ENCODE data around the gene PPP1R12A.
"Not testable (repeated sequence)": the region's sequence is repeated elsewhere in the genome, so short reads cannot be mapped to it uniquely, and the experiment has no call there.

The PPP1R12A gene

DNA sequence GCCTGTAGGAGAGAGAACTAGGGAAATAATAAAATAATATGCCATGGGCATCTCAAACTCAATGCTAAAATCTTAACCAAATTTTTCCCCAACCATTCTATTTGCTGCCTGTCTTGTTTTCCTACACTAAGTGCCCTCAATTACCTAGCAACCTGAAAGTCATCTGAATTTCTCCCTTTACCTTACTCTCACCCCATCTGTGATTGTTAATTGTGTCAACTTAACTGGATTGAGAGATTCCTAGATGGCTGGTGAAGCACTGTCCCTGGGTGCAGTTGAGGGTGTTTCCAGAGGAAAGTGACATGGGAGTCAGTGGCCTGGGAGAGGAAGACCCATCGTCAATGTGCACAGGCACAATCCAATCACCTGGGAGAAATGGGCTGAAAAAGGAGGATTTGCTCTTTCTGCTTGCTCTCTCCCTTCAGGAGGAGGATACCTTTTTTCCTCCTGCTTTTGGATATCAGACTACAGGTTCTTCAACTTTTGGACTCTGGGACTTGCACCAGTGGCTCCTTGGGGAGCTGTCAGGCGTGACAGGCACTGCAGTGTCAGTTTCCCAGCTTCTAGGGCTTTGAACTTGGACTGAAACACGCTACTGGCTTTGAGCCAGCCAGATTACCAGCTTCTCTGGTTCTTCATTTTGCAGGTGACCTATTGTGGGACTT lies 100.1 kb downstream of the PPP1R12A start:
- Histone ChIP-seq H3K27me3 (ENCODE audit: control insufficient read depth in 1 of 2, insufficient read depth in 2 of 2, low read length in 2 of 2) (no peaks in the 10 kb centered on the region), H3K9me3 (ENCODE audit: control insufficient read depth in 1 of 2, low read length in 2 of 2) (peaks cover 6 to 13% of the 10 kb centered on the region in 2 donors), H3K4me1 (ENCODE audit: control insufficient read depth in 1 of 2, insufficient read depth in 2 of 2, low read length in 2 of 2) (no peaks in the 10 kb centered on the region), H3K9ac (ENCODE audit: low read depth in 1 of 2, low read length in 2 of 2) (no peak overlapping the region), H3K27ac (ENCODE audit: low read depth, low read length) (no peak overlapping the region), H3K36me3 (ENCODE audit: control insufficient read depth in 1 of 2, insufficient read depth in 2 of 2, low read length in 2 of 2) (peaks cover 6 to 12% of the 10 kb centered on the region in 2 donors), H3K4me3 (ENCODE audit: low read depth in 1 of 2, low read length in 2 of 2) (no peak overlapping the region)

DNA sequence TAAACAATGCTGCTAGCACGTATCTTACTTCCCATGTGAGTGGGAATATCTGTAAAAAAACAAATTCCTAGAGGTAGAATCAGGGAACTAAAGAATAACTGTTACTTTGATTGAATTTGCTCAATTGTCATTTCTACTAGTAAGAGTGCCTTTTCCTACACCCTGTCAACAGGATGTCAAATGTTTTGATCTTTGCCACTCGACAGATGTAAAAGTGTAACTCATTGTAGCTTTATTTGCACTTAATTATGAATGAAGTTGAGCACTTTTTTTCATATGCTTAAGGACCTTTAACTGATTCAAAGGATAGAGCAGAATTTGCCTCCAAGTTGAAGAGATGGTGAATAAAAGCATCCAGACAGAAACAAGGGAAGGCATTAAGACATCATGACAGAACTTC lies 104.5 kb downstream of the PPP1R12A start:
- Histone ChIP-seq H3K27me3 (ENCODE audit: control insufficient read depth in 1 of 2, insufficient read depth in 2 of 2, low read length in 2 of 2) (no peaks in the 10 kb centered on the region), H3K4me1 (ENCODE audit: control insufficient read depth in 1 of 2, insufficient read depth in 2 of 2, low read length in 2 of 2) (no peaks in the 10 kb centered on the region), H3K9me3 (ENCODE audit: control insufficient read depth in 1 of 2, low read length in 2 of 2) (no peaks in the 10 kb centered on the region), H3K4me3 (ENCODE audit: low read depth in 1 of 2, low read length in 2 of 2) (no peak overlapping the region), H3K36me3 (ENCODE audit: control insufficient read depth in 1 of 2, insufficient read depth in 2 of 2, low read length in 2 of 2) (peaks cover 0 to 12% of the 10 kb centered on the region in 2 donors), H3K27ac (ENCODE audit: low read depth, low read length) (no peak overlapping the region), H3K9ac (ENCODE audit: low read depth in 1 of 2, low read length in 2 of 2) (no peak overlapping the region)

DNA sequence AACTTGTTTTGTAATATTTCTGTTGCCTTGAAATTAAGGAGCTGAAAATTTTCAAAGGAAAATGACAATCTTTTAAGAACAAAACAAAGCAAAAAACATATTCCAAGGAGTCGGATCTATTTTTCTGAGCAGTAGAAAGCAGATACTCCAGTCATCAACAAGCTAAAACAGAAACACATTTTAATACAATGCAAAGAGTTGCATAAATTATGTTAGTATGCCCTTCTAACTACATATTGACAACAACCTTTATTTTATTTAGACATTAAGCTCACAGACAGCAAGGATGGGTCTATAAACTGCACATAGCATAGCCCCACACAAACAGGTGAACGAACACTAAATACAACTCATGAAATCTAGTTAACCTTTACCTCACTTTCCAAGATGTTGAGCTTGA lies 106.0 kb downstream of the PPP1R12A start:
- H3K4me3 ChIP-seq (ENCODE audit: low read depth in 1 of 2, low read length in 2 of 2) = no peak overlapping the region
- peaks cover 0 to 3% of the 10 kb centered on the region in 2 donors for H3K4me1 ChIP-seq (ENCODE audit: control insufficient read depth in 1 of 2, insufficient read depth in 2 of 2, low read length in 2 of 2)
- H3K27me3 ChIP-seq (ENCODE audit: control insufficient read depth in 1 of 2, insufficient read depth in 2 of 2, low read length in 2 of 2) = no peaks in the 10 kb centered on the region
- H3K36me3 ChIP-seq (ENCODE audit: control insufficient read depth in 1 of 2, insufficient read depth in 2 of 2, low read length in 2 of 2) = peaks cover 0 to 8% of the 10 kb centered on the region in 2 donors
- H3K9ac ChIP-seq (ENCODE audit: low read depth in 1 of 2, low read length in 2 of 2) = no peak overlapping the region
- H3K9me3 ChIP-seq (ENCODE audit: control insufficient read depth in 1 of 2, low read length in 2 of 2) = no peaks in the 10 kb centered on the region
- no peak overlapping the region for H3K27ac ChIP-seq (ENCODE audit: low read depth, low read length)

DNA sequence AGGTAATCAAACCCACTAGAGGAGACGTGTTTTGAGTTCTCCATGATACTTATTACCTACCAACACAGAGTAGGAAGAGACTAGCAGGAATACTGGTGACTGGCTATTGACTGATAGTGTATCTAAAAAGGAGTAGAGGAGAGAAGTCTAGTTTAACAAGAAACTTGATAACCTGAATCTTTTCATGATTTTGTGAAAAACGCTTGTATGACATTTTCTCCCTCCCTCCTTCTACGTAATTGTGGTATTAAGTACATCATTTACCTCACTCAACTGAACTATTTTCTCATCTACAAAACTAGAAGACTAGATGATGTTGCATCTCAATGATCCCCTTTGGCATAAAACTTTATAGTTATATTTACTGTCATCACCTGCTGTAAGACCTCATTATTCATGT lies 107.4 kb downstream of the PPP1R12A start:
- Histone ChIP-seq H3K4me1 (ENCODE audit: control insufficient read depth in 1 of 2, insufficient read depth in 2 of 2, low read length in 2 of 2) (peaks cover 0 to 3% of the 10 kb centered on the region in 2 donors), H3K27me3 (ENCODE audit: control insufficient read depth in 1 of 2, insufficient read depth in 2 of 2, low read length in 2 of 2) (no peaks in the 10 kb centered on the region), H3K27ac (ENCODE audit: low read depth, low read length) (no peak overlapping the region), H3K36me3 (ENCODE audit: control insufficient read depth in 1 of 2, insufficient read depth in 2 of 2, low read length in 2 of 2) (peaks cover 0 to 8% of the 10 kb centered on the region in 2 donors), H3K9ac (ENCODE audit: low read depth in 1 of 2, low read length in 2 of 2) (no peak overlapping the region), H3K9me3 (ENCODE audit: control insufficient read depth in 1 of 2, low read length in 2 of 2) (no peaks in the 10 kb centered on the region), H3K4me3 (ENCODE audit: low read depth in 1 of 2, low read length in 2 of 2) (no peak overlapping the region)

DNA sequence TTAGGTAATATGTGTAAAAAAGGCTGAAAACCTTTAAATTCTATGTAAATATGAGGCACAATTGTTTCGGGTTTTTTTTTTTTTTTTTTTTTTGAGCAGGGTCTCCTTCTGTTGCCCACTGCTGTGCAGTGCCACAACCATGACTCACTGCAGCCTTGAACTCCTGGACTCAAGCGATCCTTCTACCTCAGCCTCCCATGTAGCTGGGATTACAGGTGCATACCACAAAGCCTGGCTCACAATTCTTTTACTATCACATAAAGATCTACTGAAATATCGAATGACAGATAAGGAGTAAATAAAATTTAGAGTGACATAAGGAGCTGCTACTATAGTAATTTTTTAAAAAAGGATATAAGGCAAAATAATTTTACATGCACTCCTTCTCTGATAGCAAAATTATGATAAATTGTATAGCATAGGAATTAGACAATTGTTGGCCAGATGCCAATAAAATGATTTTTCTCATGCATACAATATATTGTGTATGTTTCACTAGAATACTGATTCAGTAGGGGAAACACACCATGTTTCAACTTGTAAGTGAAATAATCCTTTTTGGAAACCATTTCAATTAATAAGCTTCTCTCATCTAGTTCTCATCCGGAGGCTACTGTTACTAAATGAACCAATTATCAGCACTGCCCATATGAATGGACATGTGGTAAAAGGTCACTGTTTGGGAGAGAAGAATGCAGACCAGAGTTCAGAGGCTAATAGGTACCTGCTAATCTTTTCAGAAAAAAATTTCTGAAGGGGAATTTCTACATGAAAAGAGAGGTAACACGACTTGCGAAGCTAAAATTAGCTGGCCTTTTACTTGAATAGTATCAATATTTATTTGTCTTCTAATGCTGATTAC lies 108.4 kb downstream of the PPP1R12A start:
- H3K27ac ChIP-seq (ENCODE audit: low read depth, low read length) = no peak overlapping the region
- peaks cover 0 to 3% of the 10 kb centered on the region in 2 donors for H3K4me1 ChIP-seq (ENCODE audit: control insufficient read depth in 1 of 2, insufficient read depth in 2 of 2, low read length in 2 of 2)
- H3K9ac ChIP-seq (ENCODE audit: low read depth in 1 of 2, low read length in 2 of 2) = no peak overlapping the region
- H3K4me3 ChIP-seq (ENCODE audit: low read depth in 1 of 2, low read length in 2 of 2) = no peak overlapping the region
- H3K27me3 ChIP-seq (ENCODE audit: control insufficient read depth in 1 of 2, insufficient read depth in 2 of 2, low read length in 2 of 2) = no peaks in the 10 kb centered on the region
- peaks cover 0 to 8% of the 10 kb centered on the region in 2 donors for H3K36me3 ChIP-seq (ENCODE audit: control insufficient read depth in 1 of 2, insufficient read depth in 2 of 2, low read length in 2 of 2)
- no peaks in the 10 kb centered on the region for H3K9me3 ChIP-seq (ENCODE audit: control insufficient read depth in 1 of 2, low read length in 2 of 2)

DNA sequence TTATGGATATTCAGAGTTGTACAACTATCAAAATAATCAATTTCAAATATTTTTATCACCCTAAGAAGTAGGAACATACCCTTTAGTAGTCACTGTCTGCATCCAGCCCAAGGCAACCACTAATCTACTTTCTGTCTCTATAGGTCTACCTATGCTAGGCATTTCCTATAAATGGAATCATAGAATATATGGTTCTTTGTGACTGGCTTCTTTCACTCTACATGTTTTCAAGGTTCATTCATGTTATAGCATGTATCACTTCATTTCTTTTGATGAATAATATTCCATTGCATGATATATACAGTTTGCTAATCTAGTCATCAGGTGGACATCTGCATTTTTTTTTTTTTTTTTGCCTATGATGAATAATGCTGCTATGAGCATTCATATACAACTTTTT lies 112.4 kb downstream of the PPP1R12A start:
- no peaks in the 10 kb centered on the region for H3K27me3 ChIP-seq (ENCODE audit: control insufficient read depth in 1 of 2, insufficient read depth in 2 of 2, low read length in 2 of 2)
- H3K27ac ChIP-seq (ENCODE audit: low read depth, low read length) = no peak overlapping the region
- peaks cover 12 to 24% of the 10 kb centered on the region in 2 donors for H3K36me3 ChIP-seq (ENCODE audit: control insufficient read depth in 1 of 2, insufficient read depth in 2 of 2, low read length in 2 of 2)
- peaks cover 0 to 3% of the 10 kb centered on the region in 2 donors for H3K4me1 ChIP-seq (ENCODE audit: control insufficient read depth in 1 of 2, insufficient read depth in 2 of 2, low read length in 2 of 2)
- H3K4me3 ChIP-seq (ENCODE audit: low read depth in 1 of 2, low read length in 2 of 2) = no peak overlapping the region
- H3K9ac ChIP-seq (ENCODE audit: low read depth in 1 of 2, low read length in 2 of 2) = no peak overlapping the region
- H3K9me3 ChIP-seq (ENCODE audit: control insufficient read depth in 1 of 2, low read length in 2 of 2) = no peaks in the 10 kb centered on the region

DNA sequence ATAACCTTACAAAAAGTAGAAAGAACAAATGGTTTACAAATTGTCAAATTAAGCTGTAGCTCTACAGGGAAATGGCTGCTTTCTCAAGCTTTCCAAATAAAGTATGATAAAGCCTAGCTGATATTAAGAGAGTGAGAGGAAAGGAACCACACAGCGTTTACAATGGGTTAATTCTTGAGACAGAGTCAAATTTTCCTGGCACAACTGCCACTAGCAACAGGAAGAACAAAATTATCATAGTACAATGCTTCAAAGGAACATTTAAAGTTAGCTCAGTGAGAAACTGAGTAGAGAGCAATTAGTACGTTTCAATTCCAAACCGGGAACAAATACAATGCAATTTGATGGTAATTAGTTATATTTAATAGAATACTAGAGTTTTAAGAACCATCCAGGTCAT lies 116.0 kb downstream of the PPP1R12A start:
- Histone ChIP-seq H3K4me1 (ENCODE audit: control insufficient read depth in 1 of 2, insufficient read depth in 2 of 2, low read length in 2 of 2) (no peaks in the 10 kb centered on the region), H3K4me3 (ENCODE audit: low read depth in 1 of 2, low read length in 2 of 2) (no peak overlapping the region), H3K36me3 (ENCODE audit: control insufficient read depth in 1 of 2, insufficient read depth in 2 of 2, low read length in 2 of 2) (peaks cover 14 to 28% of the 10 kb centered on the region in 2 donors), H3K9ac (ENCODE audit: low read depth in 1 of 2, low read length in 2 of 2) (no peak overlapping the region), H3K27ac (ENCODE audit: low read depth, low read length) (no peak overlapping the region), H3K27me3 (ENCODE audit: control insufficient read depth in 1 of 2, insufficient read depth in 2 of 2, low read length in 2 of 2) (no peaks in the 10 kb centered on the region), H3K9me3 (ENCODE audit: control insufficient read depth in 1 of 2, low read length in 2 of 2) (no peaks in the 10 kb centered on the region)

DNA sequence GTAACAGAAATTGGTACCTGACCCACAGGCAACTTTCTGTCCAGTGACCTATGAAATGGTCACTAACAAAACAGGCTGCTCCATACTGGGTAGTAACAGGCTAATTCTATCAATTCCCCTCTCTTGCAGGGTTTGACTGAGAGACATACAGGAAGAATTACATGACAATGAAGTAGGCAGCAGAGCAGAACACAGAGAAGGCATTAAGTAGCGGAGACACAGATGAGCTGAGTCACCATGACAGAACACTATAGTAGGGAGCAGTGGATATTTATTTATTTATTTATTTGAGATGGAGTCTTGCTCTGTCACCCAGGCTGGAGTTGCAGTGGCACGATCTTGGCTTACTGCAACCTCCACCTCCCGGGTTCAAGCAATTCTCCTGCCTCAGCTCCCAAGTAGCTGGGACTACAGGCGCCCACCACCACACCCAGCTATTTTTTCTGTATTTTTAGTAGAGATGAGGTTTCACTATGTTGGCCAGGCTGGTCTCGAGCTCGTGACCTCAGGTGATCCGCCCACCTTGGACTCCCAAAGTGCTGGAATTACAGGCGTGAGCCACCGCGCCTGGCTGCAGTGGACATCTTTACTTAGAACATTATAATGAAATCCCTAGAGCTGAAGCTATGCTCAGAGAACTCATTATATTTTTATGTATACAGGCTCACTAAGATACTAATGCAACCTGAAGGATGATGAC lies 150.4 kb downstream of the PPP1R12A start:
- not testable (repeated sequence) for H3K27me3 ChIP-seq (ENCODE audit: control insufficient read depth in 1 of 2, insufficient read depth in 2 of 2, low read length in 2 of 2); H3K27ac ChIP-seq (ENCODE audit: low read depth, low read length); H3K4me1 ChIP-seq (ENCODE audit: control insufficient read depth in 1 of 2, insufficient read depth in 2 of 2, low read length in 2 of 2); H3K4me3 ChIP-seq (ENCODE audit: low read depth in 1 of 2, low read length in 2 of 2); H3K9me3 ChIP-seq (ENCODE audit: control insufficient read depth in 1 of 2, low read length in 2 of 2); H3K9ac ChIP-seq (ENCODE audit: low read depth in 1 of 2, low read length in 2 of 2)
- H3K36me3 ChIP-seq (ENCODE audit: control insufficient read depth in 1 of 2, insufficient read depth in 2 of 2, low read length in 2 of 2) = peaks cover 20 to 63% of the 10 kb centered on the region in 2 donors

DNA sequence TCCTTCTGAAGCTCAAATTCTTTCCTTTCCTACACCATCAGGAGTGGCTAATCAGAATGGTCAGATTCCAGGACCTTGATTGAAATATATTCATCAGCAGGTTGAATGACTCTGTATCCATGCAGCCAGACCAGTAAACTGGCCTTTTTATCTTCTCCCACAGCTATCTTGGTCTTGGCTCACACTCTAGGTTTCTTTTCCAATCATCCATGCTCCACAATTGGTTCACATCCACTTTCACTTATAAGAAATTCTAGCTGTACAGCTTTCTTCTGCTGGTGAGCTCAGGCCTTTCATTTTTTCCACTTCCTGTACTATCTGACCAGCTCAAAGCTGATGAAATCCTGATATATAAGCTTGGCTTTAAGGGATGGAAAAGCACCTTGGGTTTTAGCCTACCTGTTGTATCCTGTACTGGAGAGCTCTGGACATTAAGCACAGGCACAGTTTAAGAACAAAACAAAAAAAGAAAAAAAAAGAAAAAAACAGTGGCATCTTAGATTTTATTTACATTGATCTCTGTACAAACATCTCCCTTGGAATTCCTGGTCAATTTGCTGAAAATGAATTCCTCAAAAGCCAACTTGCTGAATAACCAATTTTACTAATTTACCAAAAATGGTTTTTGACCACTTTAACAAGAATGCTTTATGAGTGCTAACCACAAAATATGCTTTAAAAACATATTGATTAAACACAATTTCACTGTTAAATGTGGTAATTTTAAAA lies 152.6 kb downstream of the PPP1R12A start:
- H3K9ac ChIP-seq (ENCODE audit: low read depth in 1 of 2, low read length in 2 of 2) = no peak overlapping the region
- H3K27me3 ChIP-seq (ENCODE audit: control insufficient read depth in 1 of 2, insufficient read depth in 2 of 2, low read length in 2 of 2) = no peaks in the 10 kb centered on the region
- no peaks in the 10 kb centered on the region for H3K9me3 ChIP-seq (ENCODE audit: control insufficient read depth in 1 of 2, low read length in 2 of 2)
- H3K36me3 ChIP-seq (ENCODE audit: control insufficient read depth in 1 of 2, insufficient read depth in 2 of 2, low read length in 2 of 2) = peaks cover 16 to 51% of the 10 kb centered on the region in 2 donors
- no peak overlapping the region for H3K4me3 ChIP-seq (ENCODE audit: low read depth in 1 of 2, low read length in 2 of 2)
- H3K4me1 ChIP-seq (ENCODE audit: control insufficient read depth in 1 of 2, insufficient read depth in 2 of 2, low read length in 2 of 2) = no peaks in the 10 kb centered on the region
- no peak overlapping the region for H3K27ac ChIP-seq (ENCODE audit: low read depth, low read length)

All from duodenal mucosa (tissue), 2 donors.